Activated T-helper 2 cell treated with anti-CD3 and anti-CD28 coated beads, Interferon-gamma antibody, Interleukin-2, Interleukin-4, amounts not matched to agents 10 μg/mL and 5 μg/mL and 100 μg/mL, durations not matched to agents 14 hours and 24 hours and 36 hours (primary cell): Measurements from ENCODE around the gene ATRAID. TPM values are rescaled to one million over a fixed set of nuclear protein-coding genes. Genes with fewer than 3 reads are reported as not detected.

Experiments used
- DNase-seq: peaks from one replicate; pipeline ENCODE4 v3.0.0; 2021; ENCODE audit warnings: low spot score
- H3K27ac Mint-ChIP-seq: one replicate; pipeline ENCODE4 v1.8.0; 2021; ENCODE audit warnings: mixed read lengths
- H3K27me3 Mint-ChIP-seq: one replicate; pipeline ENCODE4 v1.8.0; 2021; ENCODE audit warnings: low read depth, mixed read lengths
- H3K36me3 Mint-ChIP-seq: one replicate; pipeline ENCODE4 v1.8.0; 2021; ENCODE audit warnings: low read depth, mixed read lengths
- H3K4me1 Mint-ChIP-seq: one replicate; pipeline ENCODE4 v1.8.0; 2021; ENCODE audit warnings: low read depth, mixed read lengths
- H3K4me3 Mint-ChIP-seq: one replicate; pipeline ENCODE4 v1.8.0; 2021; ENCODE audit warnings: low read depth, mild to moderate bottlenecking, moderate library complexity, mixed read lengths
- H3K9me3 Mint-ChIP-seq: one replicate; pipeline ENCODE4 v1.8.0; 2021; ENCODE audit warnings: mixed read lengths
- intact Hi-C: fragments of 100-400 bp; cut with micrococcal nuclease; formaldehyde crosslinking; loops from one replicate; pipeline ENCODE4 v1.15.1; 2023
- total RNA-seq: library from RNA; stranded (reverse); gene quantifications from 2 replicates; pipeline ENCODE4 v1.2.3, GENCODE V29; 2022

ATRAID gene
- total RNA-seq, 1 donor from 2014 or later: 114 TPM

GRCh38 chr2:27202854-27203253, 9.0 kb upstream of the ATRAID start:
- Mint-ChIP-seq H3K36me3 (peaks cover 54% of the 10 kb centered on the region), H3K4me3 (no peak overlapping the region), H3K9me3 (no peaks in the 10 kb centered on the region), H3K27me3 (no peaks in the 10 kb centered on the region), H3K4me1 (peaks cover 6% of the 10 kb centered on the region), H3K27ac (peak overlapping the region; percentile 13)
- intact Hi-C loops: no loop called here
- no peak for DNase-seq

- H3K36me3 Mint-ChIP-seq: peaks cover 60% of the 10 kb centered on the region
- no peak overlapping the region for H3K27ac Mint-ChIP-seq
- H3K9me3 Mint-ChIP-seq: no peaks in the 10 kb centered on the region
- peaks cover 6% of the 10 kb centered on the region for H3K4me1 Mint-ChIP-seq
- no peak overlapping the region for H3K4me3 Mint-ChIP-seq
- intact Hi-C loops: no loop called here
- H3K27me3 Mint-ChIP-seq: no peaks in the 10 kb centered on the region
- DNase-seq: no peak
Measured at GRCh38 chr2:27203741-27204140, 8.1 kb upstream of the ATRAID start.

DNA sequence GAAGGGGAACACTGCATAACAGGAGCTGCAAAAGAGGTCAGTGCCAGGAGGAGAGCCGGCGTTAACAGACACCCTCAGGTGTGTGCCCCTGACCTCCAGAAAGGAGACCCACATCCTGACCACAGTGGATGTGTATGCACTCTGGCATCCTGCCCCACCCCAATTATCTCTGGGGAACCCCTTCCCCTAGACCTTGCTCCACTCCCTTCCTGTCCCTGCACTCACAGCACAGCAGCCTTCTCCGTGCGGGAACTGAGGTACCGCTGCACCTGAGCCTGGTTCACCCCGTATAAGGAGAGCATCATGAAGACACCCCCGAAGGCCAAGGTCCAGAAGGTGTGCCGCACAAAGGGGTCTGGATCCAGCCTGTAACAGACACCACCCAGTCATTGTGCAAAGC, 7.3 kb upstream of the ATRAID start:
- Mint-ChIP-seq H3K36me3 (peaks cover 68% of the 10 kb centered on the region), H3K27ac (no peak overlapping the region), H3K9me3 (no peaks in the 10 kb centered on the region), H3K27me3 (no peaks in the 10 kb centered on the region), H3K4me3 (no peak overlapping the region), H3K4me1 (peaks cover 11% of the 10 kb centered on the region)
- DNase-seq: no peak
- intact Hi-C loops: no loop called here

DNA sequence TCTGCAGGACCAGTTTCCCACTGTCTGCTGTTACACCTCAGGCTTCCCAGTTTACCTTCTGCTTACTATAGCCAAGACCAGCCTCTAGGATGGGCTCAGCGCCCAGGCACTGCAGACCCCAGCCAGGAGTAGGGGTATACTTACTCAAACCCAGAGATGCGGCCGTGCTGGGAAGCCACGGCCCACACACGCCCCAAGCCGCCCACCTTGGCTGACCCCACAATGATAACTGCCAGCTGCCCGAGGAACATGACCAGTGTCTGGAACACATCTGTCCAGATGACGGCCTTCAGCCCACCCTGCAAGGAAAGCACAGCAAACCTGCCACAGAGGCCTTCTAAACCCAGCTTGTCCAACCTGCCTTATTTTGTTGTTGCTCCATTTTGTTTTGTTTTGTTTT, 6.6 kb upstream of the ATRAID start:
- Mint-ChIP-seq H3K36me3 (peaks cover 74% of the 10 kb centered on the region), H3K4me3 (no peak overlapping the region), H3K9me3 (no peaks in the 10 kb centered on the region), H3K27ac (no peak overlapping the region), H3K27me3 (no peaks in the 10 kb centered on the region), H3K4me1 (peaks cover 18% of the 10 kb centered on the region)
- no peak for DNase-seq
- intact Hi-C loops: no loop called here

DNA sequence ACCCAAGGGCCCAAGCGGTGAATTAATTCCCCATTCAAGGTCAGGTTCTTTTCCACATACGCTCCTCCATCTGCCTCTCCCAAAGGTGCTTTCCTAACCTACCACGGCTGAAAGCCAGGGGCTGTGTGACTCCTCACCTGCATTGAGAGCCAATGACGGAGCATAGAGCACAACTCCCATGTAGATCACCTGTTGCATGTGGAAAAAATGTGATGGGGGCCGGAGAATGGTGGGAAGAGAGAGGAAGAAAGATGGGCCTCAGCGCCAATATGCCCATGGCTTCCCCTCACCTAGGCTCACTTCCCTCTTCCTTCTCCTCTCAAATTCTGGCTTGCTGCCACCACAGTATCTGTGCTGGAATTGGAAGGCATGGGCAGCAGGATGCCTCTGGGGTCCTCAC, 5.5 kb upstream of the ATRAID start:
- H3K36me3 Mint-ChIP-seq: peaks cover 71% of the 10 kb centered on the region
- peaks cover 18% of the 10 kb centered on the region for H3K4me1 Mint-ChIP-seq
- no peaks in the 10 kb centered on the region for H3K9me3 Mint-ChIP-seq
- H3K27me3 Mint-ChIP-seq: no peaks in the 10 kb centered on the region
- intact Hi-C loops: no loop called here
- DNase-seq: no peak
- no peak overlapping the region for H3K27ac Mint-ChIP-seq
- H3K4me3 Mint-ChIP-seq: no peak overlapping the region

- H3K27ac Mint-ChIP-seq: no peak overlapping the region
- H3K9me3 Mint-ChIP-seq: no peaks in the 10 kb centered on the region
- H3K4me3 Mint-ChIP-seq: no peak overlapping the region
- peaks cover 17% of the 10 kb centered on the region for H3K4me1 Mint-ChIP-seq
- DNase-seq: no peak
- peaks cover 63% of the 10 kb centered on the region for H3K36me3 Mint-ChIP-seq
- H3K27me3 Mint-ChIP-seq: no peaks in the 10 kb centered on the region
- intact Hi-C loops: no loop called here
Measured at GRCh38 chr2:27208486-27209050, 3.3 kb upstream of the ATRAID start.

GRCh38 chr2:27209621-27210401, 2.0 kb upstream of the ATRAID start:
- no peak for DNase-seq
- Mint-ChIP-seq H3K27me3 (no peaks in the 10 kb centered on the region), H3K4me1 (peaks cover 20% of the 10 kb centered on the region), H3K9me3 (no peaks in the 10 kb centered on the region), H3K4me3 (peak overlapping the region; percentile 35), H3K36me3 (peaks cover 64% of the 10 kb centered on the region), H3K27ac (peak overlapping the region; percentile 44)
- intact Hi-C loops: loop anchor here (5.0 kb wide), 2 partner anchors 123 to 162 kb away; partner anchors contain the start of genes EIF2B4, KHK and SNX17

GRCh38 chr2:27211241-27211942, 449 bp upstream of the ATRAID start:
- H3K27me3 Mint-ChIP-seq: no peaks in the 10 kb centered on the region
- H3K9me3 Mint-ChIP-seq: no peaks in the 10 kb centered on the region
- no peak for DNase-seq
- H3K4me1 Mint-ChIP-seq: peaks cover 25% of the 10 kb centered on the region
- intact Hi-C loops: loop anchor here (5.0 kb wide), 2 partner anchors 124 to 161 kb away; partner anchors contain the start of genes EIF2B4, KHK and SNX17
- peaks cover 60% of the 10 kb centered on the region for H3K36me3 Mint-ChIP-seq
- peak overlapping the region; percentile 64 for H3K27ac Mint-ChIP-seq
- peak overlapping the region; percentile 98 for H3K4me3 Mint-ChIP-seq

DNA sequence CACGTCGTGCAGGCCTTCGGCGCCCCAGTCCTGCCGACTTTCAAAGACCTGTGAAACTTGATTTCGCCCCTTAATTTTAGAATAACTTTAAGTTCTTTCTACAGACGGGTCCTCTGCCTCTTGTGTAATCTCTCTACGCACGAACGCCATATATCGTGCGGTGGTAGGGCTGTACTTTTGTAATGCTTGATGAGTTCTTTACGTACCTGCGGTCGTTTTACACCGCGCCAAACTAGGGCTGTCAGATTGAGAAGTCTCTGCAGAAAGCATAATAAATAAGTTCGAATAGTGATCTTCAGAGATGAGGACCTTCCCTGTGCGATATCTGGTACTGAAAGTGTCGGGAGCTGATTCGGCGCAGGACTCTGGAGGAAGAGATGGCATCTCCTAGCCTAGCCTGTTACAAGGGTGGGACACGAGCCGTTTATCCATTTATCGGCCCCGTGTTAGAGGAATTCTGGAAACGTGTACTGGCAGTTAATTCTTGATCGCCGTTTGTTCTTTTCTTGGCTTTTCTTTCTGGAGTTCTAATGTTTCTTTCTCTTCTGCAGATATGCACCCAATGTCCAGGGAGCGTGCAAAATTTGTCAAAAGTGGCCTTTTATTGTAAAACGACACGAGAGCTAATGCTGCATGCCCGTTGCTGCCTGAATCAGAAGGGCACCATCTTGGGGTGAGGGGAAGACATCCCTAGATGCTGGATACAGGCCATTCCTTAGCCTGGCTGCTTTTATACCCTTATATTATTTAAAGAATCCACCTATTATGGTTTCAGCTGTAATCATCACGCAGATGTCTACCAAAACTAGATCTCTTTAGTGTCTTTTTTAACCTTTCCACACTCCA, 1.0 kb downstream of the ATRAID start:
- intact Hi-C loops: loop anchor here (1.0 to 5.0 kb wide), 4 partner anchors 79 to 162 kb away; partner anchors contain the start of genes AGBL5, EIF2B4, KHK and PREB
- no peaks in the 10 kb centered on the region for H3K9me3 Mint-ChIP-seq
- peak overlapping the region; percentile 99 for H3K27ac Mint-ChIP-seq
- H3K36me3 Mint-ChIP-seq: peaks cover 64% of the 10 kb centered on the region
- peak overlapping the region; percentile 98 for H3K4me3 Mint-ChIP-seq
- no peak for DNase-seq
- no peaks in the 10 kb centered on the region for H3K27me3 Mint-ChIP-seq
- H3K4me1 Mint-ChIP-seq: peaks cover 33% of the 10 kb centered on the region

- Mint-ChIP-seq H3K4me1 (peaks cover 34% of the 10 kb centered on the region), H3K36me3 (peaks cover 59% of the 10 kb centered on the region), H3K9me3 (no peaks in the 10 kb centered on the region), H3K27me3 (no peaks in the 10 kb centered on the region), H3K27ac (no peak overlapping the region), H3K4me3 (no peak overlapping the region)
- DNase-seq: no peak
- intact Hi-C loops: loop anchor here (5.0 kb wide), 2 partner anchors 128 to 157 kb away; partner anchors contain the start of genes EIF2B4, KHK and SNX17
Measured at GRCh38 chr2:27214941-27215340, 3.1 kb downstream of the ATRAID start.

DNA sequence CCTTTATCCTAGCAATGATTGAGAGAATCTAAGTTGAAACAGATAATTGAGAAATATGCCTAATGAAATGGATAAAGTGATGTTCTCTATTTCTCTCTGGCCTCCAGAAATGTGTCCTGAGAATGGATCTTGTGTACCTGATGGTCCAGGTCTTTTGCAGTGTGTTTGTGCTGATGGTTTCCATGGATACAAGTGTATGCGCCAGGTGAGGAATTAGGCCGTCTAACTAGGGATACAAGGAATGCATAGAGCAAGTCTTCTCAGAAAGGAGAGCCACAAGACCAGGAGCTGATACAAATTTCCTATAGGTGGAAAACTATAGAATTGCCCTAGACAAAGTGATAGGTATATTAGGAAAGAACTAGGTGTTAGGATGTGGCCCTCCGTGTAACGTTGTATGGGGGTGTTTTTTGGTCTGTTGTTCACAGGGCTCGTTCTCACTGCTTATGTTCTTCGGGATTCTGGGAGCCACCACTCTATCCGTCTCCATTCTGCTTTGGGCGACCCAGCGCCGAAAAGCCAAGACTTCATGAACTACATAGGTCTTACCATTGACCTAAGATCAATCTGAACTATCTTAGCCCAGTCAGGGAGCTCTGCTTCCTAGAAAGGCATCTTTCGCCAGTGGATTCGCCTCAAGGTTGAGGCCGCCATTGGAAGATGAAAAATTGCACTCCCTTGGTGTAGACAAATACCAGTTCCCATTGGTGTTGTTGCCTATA, 4.7 kb downstream of the ATRAID start:
- Mint-ChIP-seq H3K36me3 (peaks cover 69% of the 10 kb centered on the region), H3K27ac (peak overlapping the region; percentile 83), H3K4me3 (peak overlapping the region; percentile 89), H3K4me1 (peaks cover 36% of the 10 kb centered on the region), H3K9me3 (no peaks in the 10 kb centered on the region), H3K27me3 (no peaks in the 10 kb centered on the region)
- no peak for DNase-seq
- intact Hi-C loops: loop anchor here (1.0 kb wide), 1 partner anchor 140 kb away; the partner anchor contains the start of gene GTF3C2
